GM21423 (cell line): ENCODE measurements around the gene CRABP1.
"Not testable (repeated sequence)": the region's sequence is repeated elsewhere in the genome, so short reads cannot be mapped to it uniquely, and the experiment has no call there.

Source experiments
- ATAC-seq: cut with Tn5 transposase; IDR thresholded peaks from one replicate; pipeline ENCODE4 v1.9.1; 2021; ENCODE audit warnings: mild to moderate bottlenecking, moderate library complexity; ENCODE audit not compliant: unreplicated experiment

CRABP1 gene

DNA sequence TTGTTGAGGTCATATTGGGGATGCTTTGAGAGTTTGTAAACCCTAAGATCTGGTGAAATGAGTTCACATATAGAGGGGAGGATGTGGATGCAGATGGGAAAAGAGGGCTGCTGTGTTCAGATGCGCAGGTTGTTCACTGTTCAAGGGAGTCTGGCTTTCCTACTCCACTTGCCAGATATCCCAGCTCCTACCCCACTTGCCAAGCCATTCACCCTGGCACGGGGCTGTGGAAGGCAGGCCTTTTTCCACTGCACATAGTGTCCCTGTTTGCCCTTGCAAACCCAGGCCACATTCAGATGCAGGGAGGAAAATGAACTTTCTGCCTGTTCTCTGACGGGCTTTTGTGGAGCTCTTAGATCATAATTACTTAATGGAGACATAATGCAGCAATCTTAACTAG lies 29.0 kb downstream of the CRABP1 start:
- no peak for ATAC-seq

DNA sequence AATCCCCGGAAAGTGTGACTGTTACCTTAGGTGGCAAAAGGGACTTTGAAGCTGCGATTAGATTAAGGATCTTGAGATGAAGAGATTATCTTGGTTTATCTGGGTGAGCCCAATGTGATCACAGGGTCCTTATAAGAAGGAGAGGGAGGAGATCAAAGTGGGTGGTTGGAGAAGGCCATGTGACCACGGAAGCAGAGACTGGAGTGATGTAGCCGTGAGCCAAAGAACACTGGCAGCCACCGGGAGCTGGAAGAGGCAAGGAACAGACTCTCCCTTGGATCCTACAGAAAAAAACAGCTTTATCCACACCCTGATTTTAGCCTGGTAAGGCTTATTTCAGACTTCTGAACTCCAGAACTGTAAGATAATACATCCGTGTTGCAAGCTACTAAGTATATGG lies 29.9 kb downstream of the CRABP1 start:
- no peak for ATAC-seq

DNA sequence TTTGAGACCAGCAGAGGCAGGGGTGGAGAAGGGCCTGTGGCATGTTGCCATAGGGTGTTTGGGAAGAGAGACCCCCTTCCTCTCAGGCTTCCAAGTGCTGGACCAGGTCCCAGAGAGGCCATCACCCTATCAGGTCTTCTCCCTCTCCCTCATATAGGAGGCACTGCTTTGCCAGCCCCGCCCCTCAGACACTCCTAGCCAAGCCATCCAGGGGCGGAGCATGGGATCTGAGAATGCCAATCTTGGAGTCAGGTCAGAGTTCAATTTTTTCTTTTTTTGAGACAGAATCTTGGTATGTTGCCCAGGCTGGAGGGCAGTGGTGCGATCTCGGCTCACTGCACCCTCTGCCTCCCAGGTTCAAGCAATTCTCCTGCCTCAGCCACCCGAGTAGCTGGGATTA lies 32.7 kb downstream of the CRABP1 start:
- no peak for ATAC-seq

DNA sequence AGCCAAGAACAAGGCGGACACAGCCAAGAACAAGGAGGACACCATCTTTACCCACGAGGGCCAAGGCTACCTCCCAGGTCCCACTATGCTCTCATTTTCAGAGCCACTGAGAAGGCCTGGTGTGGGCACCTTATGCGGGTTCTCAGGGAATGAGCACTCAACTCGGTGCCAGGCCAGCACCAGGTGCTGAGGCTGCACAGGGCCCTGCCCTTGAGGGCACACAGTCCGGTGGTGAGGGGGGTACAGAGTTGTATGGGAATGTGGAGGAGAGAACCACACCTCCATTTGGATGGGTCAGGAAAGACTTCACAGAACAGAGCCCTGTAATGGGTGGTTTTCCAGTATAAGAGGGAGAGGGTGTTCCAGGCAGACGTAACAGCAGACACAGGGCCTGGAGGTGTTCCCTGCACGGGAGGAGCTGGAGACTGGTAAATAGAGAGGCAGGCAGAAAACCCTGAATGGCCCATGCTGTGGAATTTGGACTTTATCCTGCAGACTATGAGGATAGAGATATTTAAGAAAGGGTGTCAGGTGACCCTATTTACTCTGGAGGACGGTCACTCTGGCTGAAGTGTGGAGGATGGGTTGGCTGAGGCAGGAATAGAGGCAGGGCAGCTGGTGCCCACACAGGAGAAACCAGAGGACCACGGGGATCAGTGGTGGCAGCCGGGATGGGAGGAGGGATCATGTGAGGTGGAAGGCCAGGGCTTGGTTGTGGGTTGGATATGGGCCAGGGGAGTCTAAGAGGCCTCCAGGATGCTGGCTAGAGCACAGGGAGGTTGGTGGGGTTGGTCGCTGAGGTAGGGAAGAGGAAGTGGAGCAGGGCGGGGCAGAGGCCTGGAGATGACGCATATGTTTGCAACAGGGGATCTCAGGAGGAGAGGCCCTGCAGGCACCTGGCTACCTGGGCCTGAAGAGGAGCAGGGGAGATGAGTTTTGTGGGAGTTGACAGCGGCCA lies 34.6 kb downstream of the CRABP1 start:
- no peak for ATAC-seq

DNA sequence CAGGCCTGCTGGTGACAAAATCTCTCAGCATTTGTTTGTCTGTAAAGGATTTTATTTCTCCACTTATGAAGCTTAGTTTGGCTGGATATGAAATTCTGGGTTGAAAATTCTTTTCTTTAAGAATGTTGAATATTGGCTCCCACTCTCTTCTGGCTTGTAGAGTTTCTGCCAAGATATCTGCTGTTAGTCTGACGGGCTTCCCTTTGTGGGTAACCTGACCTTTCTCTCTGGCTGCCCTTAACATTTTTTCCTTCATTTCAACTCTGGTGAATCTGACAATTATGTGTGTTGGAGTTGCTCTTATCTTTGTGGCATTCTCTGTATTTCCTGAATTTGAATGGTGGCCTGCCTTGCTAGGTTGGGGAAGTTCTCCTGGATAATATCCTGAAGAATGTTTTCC lies 40.0 kb downstream of the CRABP1 start:
- ATAC-seq = not testable (repeated sequence)

DNA sequence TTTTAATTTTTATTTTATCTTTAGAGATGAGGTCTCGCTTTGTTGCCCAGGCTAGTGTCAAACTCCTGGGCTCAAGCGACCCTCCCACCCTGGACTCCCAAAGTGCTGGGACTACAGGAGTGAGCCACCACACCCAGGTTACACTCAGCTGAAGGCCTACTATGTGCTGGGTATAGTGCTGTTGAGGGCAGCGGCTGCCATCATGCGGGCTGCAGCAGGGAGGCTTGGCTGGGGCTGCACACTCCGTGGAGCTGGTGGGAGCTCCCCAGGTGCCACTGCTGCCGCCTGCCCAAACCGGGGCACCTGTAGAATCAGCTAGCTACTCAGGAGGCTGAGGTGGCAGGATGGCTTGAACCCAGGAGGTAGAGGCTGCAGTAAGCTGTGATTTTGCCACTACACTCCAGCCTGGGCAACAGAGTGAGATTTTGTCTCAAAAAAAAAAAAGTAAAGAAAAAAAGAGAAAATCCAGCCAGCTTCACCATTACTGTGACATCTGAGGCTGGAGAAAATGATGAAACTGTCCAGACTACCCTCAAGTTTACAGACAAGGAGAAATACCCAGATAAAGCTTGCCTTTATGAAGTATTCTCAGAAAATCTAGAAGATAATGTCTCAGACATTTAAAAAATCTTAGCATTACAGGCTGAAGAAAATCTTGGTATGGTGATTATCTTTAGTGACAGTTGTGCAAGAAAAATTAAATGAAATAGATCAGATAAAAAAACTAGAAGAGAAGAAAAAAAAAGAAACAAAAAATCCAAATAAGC lies 42.1 kb downstream of the CRABP1 start:
- no peak for ATAC-seq

DNA sequence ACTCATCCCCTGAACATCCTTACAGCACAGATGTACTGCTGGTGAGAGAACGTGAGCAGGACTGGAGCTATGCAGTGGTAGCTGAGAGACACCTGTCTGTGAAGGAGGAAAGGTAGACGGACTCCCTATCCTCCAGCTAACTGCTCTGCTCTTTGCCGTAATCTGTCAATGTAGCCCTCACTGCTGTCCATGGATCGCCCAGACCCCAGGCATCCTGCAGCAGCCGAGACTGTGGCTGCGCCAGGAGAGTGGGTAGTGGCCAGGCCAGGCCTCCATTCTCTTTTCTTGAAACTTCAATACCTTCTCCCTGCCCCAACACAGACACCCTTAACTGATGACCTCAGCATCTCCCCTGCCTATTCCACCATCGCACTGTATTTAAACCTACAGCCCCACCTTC lies 44.5 kb downstream of the CRABP1 start:
- no peak for ATAC-seq

DNA sequence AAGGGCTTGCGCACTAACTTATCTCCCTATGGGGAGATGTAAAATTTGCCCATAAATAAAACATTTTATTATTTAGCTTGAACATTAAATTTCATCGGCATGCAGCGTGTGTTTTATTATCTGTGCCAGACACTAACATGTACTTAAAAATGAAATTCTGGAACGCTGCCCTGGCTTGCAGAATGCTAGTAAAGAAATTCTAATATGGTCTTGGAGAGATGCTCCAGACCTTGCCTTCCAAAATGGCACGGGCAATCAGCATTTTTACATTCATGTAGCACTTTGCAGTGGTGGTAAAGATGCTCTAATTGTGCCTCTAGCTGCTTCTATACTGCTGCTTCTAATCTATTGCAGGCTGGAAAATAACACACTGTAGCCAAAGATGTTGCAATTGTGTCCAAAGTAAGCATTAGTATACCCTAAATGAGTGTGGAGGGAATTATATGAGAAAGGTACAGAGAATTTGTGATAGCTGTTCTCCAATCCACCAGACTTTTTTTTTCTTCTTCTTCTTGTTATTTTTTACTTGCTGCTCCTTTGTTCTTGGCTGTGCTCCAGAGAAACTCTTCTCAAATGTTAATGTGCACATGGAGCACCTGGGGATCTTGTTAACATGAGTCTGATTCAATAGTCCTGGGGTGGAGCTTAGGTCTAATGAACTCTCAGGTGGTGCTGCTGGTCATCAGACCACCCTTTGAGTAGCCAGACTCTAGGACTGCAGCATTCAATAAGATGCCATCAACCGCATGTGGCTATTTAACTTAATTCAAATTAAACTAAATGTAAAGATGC lies 47.3 kb downstream of the CRABP1 start:
- no peak for ATAC-seq

DNA sequence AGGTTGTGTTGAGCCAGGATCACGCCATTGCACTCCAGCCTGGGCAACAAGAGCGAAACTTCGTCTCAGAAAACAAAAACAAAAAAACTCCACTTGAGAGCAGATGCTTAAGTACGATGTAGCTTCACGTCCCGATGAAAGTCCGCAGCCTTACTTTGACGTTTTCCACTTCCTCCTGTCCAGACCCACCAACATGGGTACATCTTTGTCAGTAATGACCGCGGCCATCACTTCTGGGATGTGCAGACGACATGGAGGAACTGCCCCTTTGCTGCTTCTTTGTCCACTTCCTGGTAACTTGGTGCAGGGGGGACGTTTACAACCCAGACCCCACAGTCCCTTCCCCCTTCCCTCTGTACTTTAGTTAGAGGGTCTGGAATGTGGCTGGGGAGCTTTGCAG lies 48.7 kb downstream of the CRABP1 start:
- ATAC-seq = no peak

DNA sequence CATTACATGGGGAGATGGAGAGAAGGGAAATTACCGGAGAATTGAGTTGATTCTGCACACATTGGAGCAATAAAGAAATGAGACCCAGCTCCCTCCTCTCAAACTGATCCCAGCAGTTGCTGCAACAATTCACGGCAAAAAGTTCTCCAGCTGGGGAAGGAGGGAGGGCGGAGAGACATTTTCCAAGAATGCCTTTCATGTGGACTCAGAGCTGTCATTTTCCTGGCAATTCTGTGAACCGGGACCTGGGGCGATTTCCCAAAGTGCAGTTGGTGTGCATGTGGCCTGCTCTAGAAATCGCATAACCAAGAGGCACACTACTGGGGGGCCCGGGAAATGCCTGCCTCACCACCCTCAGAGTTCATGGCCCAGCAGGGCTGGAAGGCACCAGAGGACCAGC lies 49.2 kb downstream of the CRABP1 start:
- no peak for ATAC-seq

DNA sequence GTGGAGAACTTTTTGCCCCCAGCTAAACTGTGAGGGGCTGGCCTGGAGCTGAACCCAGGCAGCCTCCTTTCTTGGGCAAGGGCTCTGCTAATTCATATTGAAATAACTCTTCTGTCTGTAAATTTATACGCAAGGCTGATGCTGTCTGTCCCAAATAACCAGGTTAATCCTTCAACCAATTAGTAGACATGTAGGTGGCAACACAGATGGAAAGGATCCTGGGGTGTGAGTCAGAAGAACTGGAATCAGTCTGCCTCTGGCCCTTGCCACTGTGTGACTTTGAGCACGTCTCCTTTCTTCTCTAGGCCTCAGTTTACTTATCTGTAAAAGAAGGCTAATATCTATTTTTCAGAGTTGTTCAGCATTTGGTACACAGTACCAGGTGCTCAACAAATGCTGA lies 49.6 kb downstream of the CRABP1 start:
- no peak for ATAC-seq

DNA sequence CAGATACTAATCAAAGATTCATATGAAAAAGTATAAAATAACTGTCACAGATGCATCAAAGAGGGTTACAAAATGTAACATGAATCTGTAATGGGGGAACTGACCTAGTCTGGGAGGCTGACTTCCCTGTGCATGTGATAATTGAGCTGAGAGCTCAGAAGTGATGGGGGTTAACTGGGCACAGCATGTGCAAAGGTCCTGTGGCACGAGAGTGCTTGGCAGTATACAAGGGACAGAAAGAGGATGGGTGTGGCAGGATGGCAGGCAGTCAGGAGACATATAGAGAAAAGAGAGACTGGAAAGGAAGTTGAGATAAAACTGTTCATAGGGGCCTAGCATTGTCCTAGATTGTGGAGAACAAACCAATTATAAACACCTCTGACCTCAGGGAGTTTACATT lies 50.1 kb downstream of the CRABP1 start:
- ATAC-seq = no peak

DNA sequence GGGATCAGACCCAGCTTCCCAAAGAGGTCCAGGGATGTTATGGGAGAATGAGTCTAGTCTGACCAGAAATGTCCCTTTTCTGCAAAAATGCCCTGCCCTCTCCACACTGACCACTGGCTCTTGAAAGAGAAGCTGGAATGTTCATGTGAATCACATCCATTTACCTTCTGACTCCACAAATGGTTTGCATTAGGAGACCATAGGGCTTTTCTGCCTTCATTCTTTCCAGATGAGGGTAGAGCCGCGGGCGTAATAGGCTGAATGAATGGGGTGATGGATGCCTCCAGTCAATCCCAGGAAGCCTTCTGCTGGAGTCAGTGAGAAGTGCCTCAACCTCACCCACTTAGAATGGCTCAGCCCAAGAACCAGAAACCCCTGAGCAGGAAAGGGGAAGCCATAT lies 50.7 kb downstream of the CRABP1 start:
- no peak for ATAC-seq

DNA sequence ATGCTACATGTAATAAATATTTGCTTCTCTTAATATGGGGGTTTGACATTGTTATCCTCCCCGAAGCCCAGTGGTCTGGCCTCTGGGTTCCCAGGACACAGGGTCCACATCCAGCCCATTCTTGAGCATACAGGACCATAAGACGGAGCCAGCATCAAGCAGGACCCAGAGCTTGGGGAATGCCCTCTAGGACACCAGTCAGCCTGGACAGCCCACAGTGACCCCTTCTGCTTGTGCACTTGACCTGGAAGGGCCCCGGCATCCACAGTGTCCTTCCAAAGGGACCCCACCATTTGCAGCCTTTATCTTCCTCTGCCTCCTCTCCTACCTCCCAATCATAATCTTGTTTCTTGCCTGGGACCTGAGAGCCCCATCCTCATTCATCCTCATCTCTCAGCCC lies 51.6 kb downstream of the CRABP1 start:
- no peak for ATAC-seq

DNA sequence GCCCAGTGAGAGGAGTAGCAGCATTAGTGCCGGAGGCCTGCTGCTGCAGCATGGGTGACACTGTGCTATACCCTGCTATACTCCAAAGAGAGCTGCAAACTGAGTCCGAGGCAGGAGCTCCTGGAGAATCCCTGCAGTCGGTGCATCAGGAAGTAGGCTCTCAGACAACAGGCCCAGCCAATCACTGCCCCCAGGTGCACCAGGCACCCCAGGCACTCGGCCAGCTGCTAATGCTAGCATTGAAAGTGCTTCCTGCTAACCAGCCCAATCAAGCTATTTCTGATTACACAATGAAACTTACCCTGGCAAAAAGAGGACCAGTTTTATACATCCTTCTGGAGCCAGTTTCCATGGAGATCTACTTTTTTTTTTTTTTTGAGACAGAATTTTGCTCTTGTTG lies 52.3 kb downstream of the CRABP1 start:
- ATAC-seq = no peak

DNA sequence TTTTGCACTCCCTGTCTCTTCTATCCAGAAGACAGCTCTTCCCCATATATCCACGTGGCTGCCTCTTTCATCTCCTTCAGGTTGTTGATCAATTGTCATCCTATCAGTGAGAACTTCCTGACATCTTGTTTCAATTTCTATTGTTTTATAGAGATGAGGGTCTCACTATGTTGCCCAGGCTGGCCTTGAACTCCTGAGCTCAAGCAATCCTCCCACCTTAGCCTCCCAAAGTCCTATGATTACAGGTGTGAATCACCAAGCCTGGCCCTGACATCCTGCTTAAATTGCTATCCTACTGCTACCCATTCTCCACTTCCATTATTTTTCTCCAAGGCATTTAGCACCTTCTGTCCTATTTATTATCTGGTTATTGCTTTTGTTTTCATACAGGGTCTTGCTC lies 53.0 kb downstream of the CRABP1 start:
- no peak for ATAC-seq

DNA sequence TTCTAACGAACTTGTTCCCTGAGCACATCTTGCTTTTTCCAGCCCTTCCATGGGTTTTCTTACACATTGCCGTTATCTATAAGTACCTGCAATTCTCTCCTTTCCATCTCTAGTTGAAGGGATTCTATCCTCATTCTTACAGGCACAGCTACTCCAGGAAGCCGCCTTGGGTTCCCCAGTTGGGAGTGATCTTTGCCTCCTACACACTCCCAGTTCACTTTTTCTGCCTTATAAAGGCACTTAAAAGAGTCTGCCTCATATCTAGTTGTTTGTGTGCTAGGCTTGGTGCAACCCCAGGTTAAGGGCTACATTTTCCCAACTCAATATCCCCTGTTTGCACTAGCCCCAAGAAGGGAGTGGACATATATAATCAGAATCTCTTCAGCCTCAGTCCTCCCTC lies 53.9 kb downstream of the CRABP1 start:
- no peak for ATAC-seq

DNA sequence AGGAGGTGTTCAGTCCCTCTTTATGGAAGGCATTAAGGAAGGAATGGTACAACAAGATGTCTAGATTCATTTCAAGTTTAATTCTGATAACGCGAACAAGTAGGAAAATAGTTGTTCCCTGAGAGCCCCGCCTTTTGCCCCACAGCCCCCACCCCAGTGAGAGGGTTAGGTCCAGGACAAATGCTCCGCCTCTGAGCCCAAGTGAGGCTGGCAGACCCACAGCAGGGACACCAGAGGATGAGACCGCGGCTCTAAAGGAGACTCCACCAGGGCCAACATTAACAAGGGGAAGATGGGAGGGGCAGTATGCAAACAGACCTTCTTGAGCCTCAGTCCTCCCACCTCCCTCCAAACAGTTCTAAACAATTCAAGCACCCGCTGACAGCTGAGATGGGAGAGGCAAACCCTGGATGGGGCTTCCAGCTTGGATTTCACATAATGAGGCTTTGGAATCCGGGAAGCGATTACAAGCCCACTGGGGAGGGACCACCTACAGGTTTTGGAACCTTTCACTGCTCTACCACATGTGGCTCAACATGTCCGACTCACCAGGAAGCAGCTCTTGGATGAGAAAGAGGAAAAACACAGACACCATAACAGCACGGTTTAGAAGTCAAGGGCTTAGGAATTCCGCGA lies 54.9 kb downstream of the CRABP1 start:
- ATAC-seq = no peak

DNA sequence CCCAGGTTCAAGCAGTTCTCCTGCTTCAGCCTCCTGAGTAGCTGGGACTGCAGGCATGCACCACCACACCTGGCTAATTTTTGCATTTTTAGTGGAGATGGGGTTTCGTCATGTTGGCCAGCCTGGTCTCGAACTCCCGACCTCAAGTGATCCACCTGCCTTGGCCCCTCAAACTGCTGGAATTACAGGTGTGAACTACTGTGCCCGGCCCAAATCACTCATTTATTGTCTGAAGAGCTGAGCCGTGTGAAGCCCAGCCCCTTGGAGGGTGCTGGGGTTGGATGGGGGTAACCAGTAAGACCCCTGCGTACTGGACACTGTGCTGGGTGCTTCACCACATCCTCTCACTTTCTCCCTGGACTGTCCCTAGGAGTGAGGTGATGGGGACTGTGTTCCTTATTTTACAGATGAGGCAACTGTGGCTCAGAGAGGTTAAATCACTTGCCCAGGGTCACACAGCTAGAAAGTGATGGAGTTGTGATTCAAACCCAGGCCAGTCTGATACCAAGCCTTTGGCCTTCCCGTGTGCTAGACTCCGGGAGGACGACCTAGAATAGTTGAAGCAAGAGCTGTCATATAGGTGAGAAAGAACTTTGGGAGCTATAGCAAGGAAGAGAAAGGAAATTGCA lies 56.1 kb downstream of the CRABP1 start:
- ATAC-seq = no peak

DNA sequence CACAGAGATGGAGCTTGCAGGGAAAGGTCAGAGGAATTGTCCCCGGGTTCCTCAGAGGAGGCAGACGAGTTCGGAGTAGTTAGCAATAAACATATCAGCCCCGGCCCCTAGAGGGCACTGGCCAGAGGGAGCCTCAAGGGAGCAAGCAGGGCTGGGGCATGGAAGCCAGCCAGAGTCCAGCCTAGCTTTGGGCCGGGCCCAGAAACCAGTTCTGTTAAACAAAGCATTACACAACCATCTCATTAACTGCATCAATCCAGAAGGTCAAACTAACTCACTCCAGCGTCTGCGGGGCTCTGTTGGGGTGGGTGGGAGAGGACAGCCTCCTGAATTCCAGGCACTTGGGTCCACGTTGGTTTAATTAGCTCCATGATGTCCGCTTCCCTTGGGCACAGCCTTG lies 56.8 kb downstream of the CRABP1 start:
- ATAC-seq = no peak
